Tibial nerve (tissue), 4 donors: ENCODE measurements around the gene NPIPA1.
"Not testable (repeated sequence)": the region's sequence is repeated elsewhere in the genome, so short reads cannot be mapped to it uniquely, and the experiment has no call there.

ENCODE experiments used
- CTCF ChIP-seq, 5 experiments: fragments of 200-600 bp in 3 of 5; fragments of 450-650 bp in 2 of 5; sonication (generic) in 3 of 5; IDR thresholded peaks; one replicate each; pipeline ENCODE4 v1.5.1; 2016 to 2019; ENCODE audit warnings: antibody characterized with exemption in 5 of 5, mild to moderate bottlenecking in 3 of 5, moderate library complexity in 2 of 5
- EP300 ChIP-seq, 2 donors: sonication (generic); formaldehyde crosslinking; IDR thresholded peaks; one replicate each; pipeline ENCODE4 v1.6.1; 2017; ENCODE audit warnings: antibody characterized with exemption in 2 of 2, mild to moderate bottlenecking in 1 of 2
- POLR2A ChIP-seq, 2 donors: fragments of 450-650 bp; IDR thresholded peaks; one replicate each; pipeline ENCODE4 v1.6.1; 2017; ENCODE audit warnings: antibody characterized with exemption in 2 of 2, mild to moderate bottlenecking in 2 of 2, moderate library complexity in 2 of 2

- TF ChIP-seq CTCF, POLR2A, EP300 (IDR thresholded peaks at IDR 0.05): not testable (repeated sequence)
These were observed 62.6 kb downstream of the NPIPA1 start for GRCh38 chr16:14999845-15000244.
